ENCODE results near the gene RPL37A. TPM values are rescaled to one million over a fixed set of nuclear protein-coding genes. Genes with fewer than 3 reads are reported as not detected.
A peak's percentile ranks its signal among the peaks of the same experiment; 100 is the strongest.

The RPL37A gene
- total and polyA plus RNA-seq, 3 donors from 2014 or later, result 806 to 2,664 (median 1,188) TPM

GRCh38 chr2:216548901-216549331, 50.3 kb downstream of the RPL37A start:
- no peaks in the 10 kb centered on the region for H3K36me3 ChIP-seq (ENCODE audit: low read depth, missing control alignments)
- DNase-seq, result no peak
- intact Hi-C loops (cut with DNase I; ENCODE audit: low total_unique reads), result no loop called here
- no peaks in the 10 kb centered on the region for H3K27me3 ChIP-seq
- H3K4me3 ChIP-seq, result no peak overlapping the region
- H3K9me3 ChIP-seq, result no peaks in the 10 kb centered on the region
- peak overlapping the region in 1 of 2 donors; percentile 32 for H3K27ac ChIP-seq
- WGBS, 2 donors, result 42 to 48% methylated on average over 5 of the region's 5 CpGs
- peaks cover 4% of the 10 kb centered on the region for H3K4me1 ChIP-seq
- no peak for TF ChIP-seq POLR2A (IDR thresholded peaks at IDR 0.05)
- no peak for TF ChIP-seq CTCF (IDR thresholded peaks at IDR 0.05)

- Histone ChIP-seq H3K27me3 (no peaks in the 10 kb centered on the region), H3K4me1 (peaks cover 11% of the 10 kb centered on the region), H3K27ac (no peak overlapping the region), H3K4me3 (no peak overlapping the region), H3K36me3 (ENCODE audit: low read depth, missing control alignments) (no peaks in the 10 kb centered on the region), H3K9me3 (no peaks in the 10 kb centered on the region)
- TF ChIP-seq CTCF (IDR thresholded peaks at IDR 0.05) (no peak), POLR2A (IDR thresholded peaks at IDR 0.05) (no peak)
- DNase-seq, result no peak
- WGBS, 2 donors, result 91 to 92% methylated on average over 10 of the region's 10 CpGs
- intact Hi-C loops (cut with DNase I; ENCODE audit: low total_unique reads), result no loop called here
Measured at GRCh38 chr2:216549926-216550690, 51.5 kb downstream of the RPL37A start.

GRCh38 chr2:216551234-216552068, 52.8 kb downstream of the RPL37A start:
- H3K4me3 ChIP-seq, result no peak overlapping the region
- no peak for DNase-seq
- peaks cover 12% of the 10 kb centered on the region for H3K4me1 ChIP-seq
- no peaks in the 10 kb centered on the region for H3K36me3 ChIP-seq (ENCODE audit: low read depth, missing control alignments)
- H3K27me3 ChIP-seq, result no peaks in the 10 kb centered on the region
- intact Hi-C loops (cut with DNase I; ENCODE audit: low total_unique reads), result no loop called here
- H3K9me3 ChIP-seq, result no peaks in the 10 kb centered on the region
- 72 to 73% methylated on average over 8 of the region's 8 CpGs for WGBS, 2 donors
- TF ChIP-seq POLR2A (IDR thresholded peaks at IDR 0.05), result no peak
- TF ChIP-seq CTCF (IDR thresholded peaks at IDR 0.05), result no peak
- no peak overlapping the region for H3K27ac ChIP-seq

- H3K36me3 ChIP-seq (ENCODE audit: low read depth, missing control alignments), result no peaks in the 10 kb centered on the region
- no peaks in the 10 kb centered on the region for H3K27me3 ChIP-seq
- no peaks in the 10 kb centered on the region for H3K9me3 ChIP-seq
- DNase-seq, result no peak
- peaks cover 12% of the 10 kb centered on the region for H3K4me1 ChIP-seq
- no peak overlapping the region for H3K27ac ChIP-seq
- intact Hi-C loops (cut with DNase I; ENCODE audit: low total_unique reads), result no loop called here
- TF ChIP-seq CTCF (IDR thresholded peaks at IDR 0.05), result no peak
- no peak for TF ChIP-seq POLR2A (IDR thresholded peaks at IDR 0.05)
- no peak overlapping the region for H3K4me3 ChIP-seq
- WGBS, 2 donors, result 100% methylated on average over 1 of the region's 1 CpG
Measured at GRCh38 chr2:216553093-216553478, 54.4 kb downstream of the RPL37A start.

Other genes starting within 250 kb of the RPL37A start
- gene MARCHF4, start 126.4 kb upstream of the RPL37A start, total RNA-seq, result under 1 TPM; 0.12 to 0.16 TPM
- gene MARCHF4, start 126.4 kb upstream of the RPL37A start, polyA plus RNA-seq (ENCODE audit: insufficient read depth, low read depth, low replicate concordance), result 0.09 TPM
- 10 to 100 TPM; 39.1 to 50.2 TPM for gene SMARCAL1, start 86.4 kb upstream of the RPL37A start, total RNA-seq
- 27.3 TPM for gene SMARCAL1, start 86.4 kb upstream of the RPL37A start, polyA plus RNA-seq (ENCODE audit: insufficient read depth, low read depth, low replicate concordance)
- 100 to 1,000 TPM; 100 to 118 TPM for gene IGFBP2, start 134.6 kb downstream of the RPL37A start, total RNA-seq
- 180 TPM for gene IGFBP2, start 134.6 kb downstream of the RPL37A start, polyA plus RNA-seq (ENCODE audit: insufficient read depth, low read depth, low replicate concordance)
- gene IGFBP5, start 196.7 kb downstream of the RPL37A start, total RNA-seq, result 100 to 1,000 TPM; 169 to 308 TPM
- 228 TPM for gene IGFBP5, start 196.7 kb downstream of the RPL37A start, polyA plus RNA-seq (ENCODE audit: insufficient read depth, low read depth, low replicate concordance)